IPS DF 4.7 (cell line): ENCODE data around the gene TCF7L2.
A peak's percentile ranks its signal among the peaks of the same experiment; 100 is the strongest.
"Not testable (repeated sequence)": the region's sequence is repeated elsewhere in the genome, so short reads cannot be mapped to it uniquely, and the experiment has no call there.

Experiments used
- DNase-seq: peaks from one replicate; pipeline ENCODE4 v3.0.0-alpha.2; 2013; ENCODE audit warnings: low spot score; ENCODE audit errors: extremely low read depth

TCF7L2 gene

GRCh38 chr10:113063043-113063967 lies 113.3 kb downstream of the TCF7L2 start:
- DNase-seq = no peak

- DNase-seq = no peak
Measured at GRCh38 chr10:113064039-113064438, 114.0 kb downstream of the TCF7L2 start.

GRCh38 chr10:113066120-113066519 lies 116.1 kb downstream of the TCF7L2 start:
- DNase-seq = not testable (repeated sequence)

GRCh38 chr10:113066561-113067312 lies 116.7 kb downstream of the TCF7L2 start:
- DNase-seq = no peak

- no peak for DNase-seq
Measured at GRCh38 chr10:113067501-113067900, 117.5 kb downstream of the TCF7L2 start.

GRCh38 chr10:113068178-113068890 lies 118.3 kb downstream of the TCF7L2 start:
- no peak for DNase-seq

- no peak for DNase-seq
Measured at GRCh38 chr10:113069595-113069994, 119.5 kb downstream of the TCF7L2 start.

- no peak for DNase-seq
Measured at GRCh38 chr10:113071446-113071845, 121.4 kb downstream of the TCF7L2 start.

GRCh38 chr10:113073549-113074189 lies 123.6 kb downstream of the TCF7L2 start:
- no peak for DNase-seq

GRCh38 chr10:113076949-113077348 lies 126.9 kb downstream of the TCF7L2 start:
- DNase-seq = no peak

- no peak for DNase-seq
Measured at GRCh38 chr10:113078282-113078907, 128.3 kb downstream of the TCF7L2 start.

GRCh38 chr10:113080061-113080924 lies 130.2 kb downstream of the TCF7L2 start:
- DNase-seq = no peak

- no peak for DNase-seq
Measured at GRCh38 chr10:113080925-113081229, 130.8 kb downstream of the TCF7L2 start.

- DNase-seq = no peak
Measured at GRCh38 chr10:113084031-113084430, 134.0 kb downstream of the TCF7L2 start.

- no peak for DNase-seq
Measured at GRCh38 chr10:113085776-113086175, 135.7 kb downstream of the TCF7L2 start.

GRCh38 chr10:113086282-113086681 lies 136.2 kb downstream of the TCF7L2 start:
- DNase-seq = no peak

- peak; percentile 71 for DNase-seq
Measured at GRCh38 chr10:113087165-113088029, 137.3 kb downstream of the TCF7L2 start.

- DNase-seq = no peak
Measured at GRCh38 chr10:113088194-113088593, 138.1 kb downstream of the TCF7L2 start.

- no peak for DNase-seq
Measured at GRCh38 chr10:113089551-113089950, 139.5 kb downstream of the TCF7L2 start.
